Upper lobe of right lung (tissue), 1 donor: ENCODE results near the gene MALSU1. TPM values are rescaled to one million over a fixed set of nuclear protein-coding genes. Genes with fewer than 3 reads are reported as not detected.

ENCODE experiments used
- ATAC-seq: fragments of 200-7000 bp; cut with Tn5 transposase; one replicate; pipeline ENCODE4 v1.9.1; 2020; ENCODE audit warnings: mild to moderate bottlenecking, moderate library complexity
- DNase-seq: peaks from one replicate; pipeline ENCODE4 v3.0.0-alpha.2; 2020
- H3K27ac ChIP-seq: fragments of 200-600 bp; one replicate; pipeline ENCODE4 v1.8.0; 2022
- H3K27me3 ChIP-seq: fragments of 200-600 bp; one replicate; pipeline ENCODE4 v1.8.0; 2022; ENCODE audit warnings: mild to moderate bottlenecking
- H3K36me3 ChIP-seq: fragments of 200-600 bp; one replicate; pipeline ENCODE4 v1.8.0; 2022
- H3K4me1 ChIP-seq: fragments of 200-600 bp; one replicate; pipeline ENCODE4 v1.8.0; 2022
- H3K4me3 ChIP-seq: fragments of 200-600 bp; one replicate; pipeline ENCODE4 v1.8.0; 2022; ENCODE audit warnings: mild to moderate bottlenecking
- H3K9me3 ChIP-seq: fragments of 200-600 bp; one replicate; pipeline ENCODE4 v1.8.0; 2022
- intact Hi-C: fragments of 100-400 bp; cut with DNase I; formaldehyde crosslinking; loops from one replicate; pipeline ENCODE4 v1.11.0; 2022
- total RNA-seq: library from RNA; stranded (reverse); fragmentation: NEBNext Ultra II Directional; extraction: Animal tissue kit (Norgen Biotek cat#: 25700); gene quantifications from one replicate; pipeline ENCODE4 v1.2.1, GENCODE V29; 2021
- TF ChIP-seq, protein P1 (sequence below): fragments of 200-600 bp; IDR thresholded peaks from one replicate; pipeline ENCODE4 v1.8.0; 2022; ENCODE audit warnings: antibody characterized with exemption
- donor health status: DM: no; HTN: yes; CAD: no; lungs with severe emphysema.

MALSU1 gene
- total RNA-seq, 1 donor from 2014 or later, result 42.2 TPM

DNA sequence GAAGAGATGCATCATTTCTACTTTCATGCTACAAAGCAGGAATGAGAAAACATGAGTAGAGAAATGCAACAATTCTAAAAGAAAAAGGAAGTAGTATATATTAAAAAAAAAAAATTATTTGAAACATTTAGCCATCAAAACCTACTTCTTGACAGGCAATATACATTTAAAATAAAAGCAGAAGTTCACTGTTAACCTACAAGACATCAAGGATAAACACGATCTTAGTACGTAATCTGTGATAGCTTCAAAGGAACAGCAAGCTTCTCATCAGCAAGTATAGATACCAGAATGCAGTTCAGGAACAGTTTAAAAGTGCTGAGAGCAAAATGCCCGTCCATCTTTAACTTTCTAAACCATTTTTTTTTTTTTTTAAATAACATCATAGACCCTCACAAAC, 36.9 kb downstream of the MALSU1 start:
- H3K27me3 ChIP-seq, result no peaks in the 10 kb centered on the region
- peaks cover 36% of the 10 kb centered on the region for H3K4me1 ChIP-seq
- TF ChIP-seq, protein P1, sequence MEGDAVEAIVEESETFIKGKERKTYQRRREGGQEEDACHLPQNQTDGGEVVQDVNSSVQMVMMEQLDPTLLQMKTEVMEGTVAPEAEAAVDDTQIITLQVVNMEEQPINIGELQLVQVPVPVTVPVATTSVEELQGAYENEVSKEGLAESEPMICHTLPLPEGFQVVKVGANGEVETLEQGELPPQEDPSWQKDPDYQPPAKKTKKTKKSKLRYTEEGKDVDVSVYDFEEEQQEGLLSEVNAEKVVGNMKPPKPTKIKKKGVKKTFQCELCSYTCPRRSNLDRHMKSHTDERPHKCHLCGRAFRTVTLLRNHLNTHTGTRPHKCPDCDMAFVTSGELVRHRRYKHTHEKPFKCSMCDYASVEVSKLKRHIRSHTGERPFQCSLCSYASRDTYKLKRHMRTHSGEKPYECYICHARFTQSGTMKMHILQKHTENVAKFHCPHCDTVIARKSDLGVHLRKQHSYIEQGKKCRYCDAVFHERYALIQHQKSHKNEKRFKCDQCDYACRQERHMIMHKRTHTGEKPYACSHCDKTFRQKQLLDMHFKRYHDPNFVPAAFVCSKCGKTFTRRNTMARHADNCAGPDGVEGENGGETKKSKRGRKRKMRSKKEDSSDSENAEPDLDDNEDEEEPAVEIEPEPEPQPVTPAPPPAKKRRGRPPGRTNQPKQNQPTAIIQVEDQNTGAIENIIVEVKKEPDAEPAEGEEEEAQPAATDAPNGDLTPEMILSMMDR, result no peak
- no peaks in the 10 kb centered on the region for H3K36me3 ChIP-seq
- DNase-seq (no peak), ATAC-seq (no peak)
- H3K4me3 ChIP-seq, result no peak overlapping the region
- no peaks in the 10 kb centered on the region for H3K9me3 ChIP-seq
- H3K27ac ChIP-seq, result no peak overlapping the region
- intact Hi-C loops, result no loop called here

DNA sequence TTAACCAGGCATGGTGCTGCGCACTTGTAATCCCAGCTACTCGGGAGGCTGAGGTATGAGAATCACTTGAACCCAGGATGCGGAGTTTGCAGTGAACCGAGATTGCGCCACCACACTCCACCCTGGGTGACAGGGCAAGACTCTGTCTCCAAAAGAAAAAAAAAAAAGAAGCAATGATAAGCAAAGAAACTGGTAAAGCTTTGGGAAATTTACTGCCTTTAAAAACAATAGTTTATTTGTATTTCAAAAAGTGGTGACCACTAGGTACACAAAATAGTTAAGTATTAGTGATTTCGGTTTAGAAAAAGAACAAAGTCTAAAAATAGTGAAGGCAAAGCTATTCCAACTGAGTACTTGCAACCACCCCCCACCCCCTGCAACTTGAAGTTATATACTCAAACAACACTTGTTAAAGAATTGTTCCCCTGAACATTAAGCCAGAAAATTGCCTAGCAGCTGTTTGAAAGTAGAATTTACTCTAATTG, 37.7 kb downstream of the MALSU1 start:
- peaks cover 36% of the 10 kb centered on the region for H3K4me1 ChIP-seq
- H3K9me3 ChIP-seq, result no peaks in the 10 kb centered on the region
- intact Hi-C loops, result no loop called here
- H3K27me3 ChIP-seq, result no peaks in the 10 kb centered on the region
- DNase-seq (no peak), ATAC-seq (no peak)
- H3K4me3 ChIP-seq, result no peak overlapping the region
- H3K27ac ChIP-seq, result no peak overlapping the region
- TF ChIP-seq, protein P1, result no peak
- H3K36me3 ChIP-seq, result no peaks in the 10 kb centered on the region

DNA sequence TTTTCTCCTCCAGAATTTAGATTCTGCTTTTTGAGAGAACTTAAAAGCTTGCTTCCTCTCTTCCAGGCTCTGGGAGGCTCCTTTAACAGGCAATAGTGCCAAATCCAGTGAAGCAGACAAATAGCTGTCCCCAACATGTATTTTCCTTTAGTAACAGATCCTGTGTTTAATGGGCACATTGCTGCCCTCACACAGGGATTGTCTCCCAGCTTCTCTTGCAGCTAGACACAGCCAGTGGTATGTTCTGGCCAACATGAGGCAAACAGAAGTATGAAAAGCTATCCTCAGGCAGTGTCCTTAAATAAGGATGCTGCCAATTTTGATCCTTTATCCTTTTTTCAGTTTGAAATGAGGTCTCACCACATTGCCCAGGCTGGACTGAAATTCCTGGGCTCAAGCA, 38.2 kb downstream of the MALSU1 start:
- Histone ChIP-seq H3K4me3 (no peak overlapping the region), H3K27ac (no peak overlapping the region), H3K27me3 (no peaks in the 10 kb centered on the region), H3K4me1 (peaks cover 36% of the 10 kb centered on the region), H3K36me3 (no peaks in the 10 kb centered on the region), H3K9me3 (no peaks in the 10 kb centered on the region)
- intact Hi-C loops, result no loop called here
- TF ChIP-seq, protein P1, result no peak
- ATAC-seq, result no peak
- no peak for DNase-seq

DNA sequence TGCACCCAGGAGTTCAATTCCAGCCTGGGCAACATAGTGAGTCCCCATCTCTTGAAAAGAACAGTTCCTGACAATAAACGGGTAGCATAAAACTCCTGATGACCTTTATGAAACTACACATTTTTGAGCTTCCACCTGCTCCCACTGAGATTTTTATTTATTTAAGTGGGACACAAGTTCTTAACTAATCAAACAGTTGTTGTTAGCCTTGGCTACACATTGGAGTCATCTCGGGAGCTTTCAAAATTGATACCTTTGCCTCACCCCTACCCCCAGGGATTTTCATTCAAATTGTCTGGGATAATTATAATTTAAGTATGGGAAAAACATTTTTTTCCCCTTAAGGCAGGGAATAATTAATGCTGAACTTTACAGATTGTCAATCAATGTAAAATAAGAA, 39.3 kb downstream of the MALSU1 start:
- intact Hi-C loops, result no loop called here
- Histone ChIP-seq H3K36me3 (no peaks in the 10 kb centered on the region), H3K4me1 (peaks cover 26% of the 10 kb centered on the region), H3K9me3 (no peaks in the 10 kb centered on the region), H3K4me3 (no peak overlapping the region), H3K27ac (no peak overlapping the region), H3K27me3 (no peaks in the 10 kb centered on the region)
- ATAC-seq, result no peak
- no peak for DNase-seq
- TF ChIP-seq, protein P1, result no peak

DNA sequence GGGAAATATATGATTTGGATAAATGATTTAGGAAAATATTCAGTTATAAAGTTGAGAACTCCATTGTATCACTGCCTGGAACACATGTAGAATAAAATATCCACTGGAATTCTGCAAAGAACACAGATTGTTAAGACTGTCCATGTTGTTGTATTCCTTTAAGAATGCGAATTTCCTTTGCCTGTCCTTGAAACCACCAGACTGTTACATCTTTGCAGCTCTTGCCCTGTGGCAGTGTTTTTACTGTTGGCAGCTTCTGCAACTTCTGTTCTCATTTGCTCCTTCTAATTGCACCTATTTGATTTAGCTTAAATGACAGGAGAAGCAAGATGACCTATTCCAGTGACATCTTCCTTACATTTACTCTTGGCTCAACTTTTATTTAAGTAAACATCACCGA, 39.7 kb downstream of the MALSU1 start:
- peaks cover 22% of the 10 kb centered on the region for H3K4me1 ChIP-seq
- DNase-seq (no peak), ATAC-seq (no peak)
- no peak overlapping the region for H3K4me3 ChIP-seq
- H3K36me3 ChIP-seq, result no peaks in the 10 kb centered on the region
- TF ChIP-seq, protein P1, result no peak
- H3K27me3 ChIP-seq, result no peaks in the 10 kb centered on the region
- intact Hi-C loops, result no loop called here
- no peak overlapping the region for H3K27ac ChIP-seq
- no peaks in the 10 kb centered on the region for H3K9me3 ChIP-seq
